ENCODE data around the gene MRTFA. TPM values are rescaled to one million over a fixed set of nuclear protein-coding genes. Genes with fewer than 3 reads are reported as not detected.

MRTFA gene
- total RNA-seq, 1 experiment from 2014 or later = 28.0 TPM

- TF ChIP-seq ZBTB33 (IDR thresholded peaks at IDR 0.05; ENCODE audit: extremely low read depth, insufficient replicate concordance, low read length) (no peak), EGR1 (IDR thresholded peaks at IDR 0.05; ENCODE audit: low read depth) (no peak), SRF (IDR thresholded peaks at IDR 0.05; ENCODE audit: low read depth) (no peak), FOSL1 (IDR thresholded peaks at IDR 0.05; ENCODE audit: low read depth) (no peak)
Observed at GRCh38 chr22:40479126-40479800, 157.3 kb downstream of the MRTFA start (continued).

- Histone ChIP-seq H3K79me2 (ENCODE audit: insufficient read depth, low read length) (no peaks in the 10 kb centered on the region; the same call in 1 of the 2 replicates), H3K9me3 (ENCODE audit: control insufficient read depth in 1 of 2, insufficient read depth in 1 of 2, low read depth in 1 of 2, low read length in 2 of 2) (no peaks in the 10 kb centered on the region), H3K4me3 (replicated peaks in 1 of 2; ENCODE audit: low read depth in 1 of 2, low read length in 2 of 2) (no peak overlapping the region), H2AFZ (ENCODE audit: low read depth, low read length, poor library complexity, severe bottlenecking) (no peak overlapping the region), H3K27me3 (ENCODE audit: insufficient read depth, low read length) (no peaks in the 10 kb centered on the region), H3K9me2 (ENCODE audit: insufficient read depth) (0 out of 2 replicates have a peak, but pooled peaks cover 2% of the 10 kb centered on the region), H3K27ac (ENCODE audit: low read depth, low read length) (no peak overlapping the region), H4K20me1 (ENCODE audit: insufficient read depth) (no peaks in the 10 kb centered on the region), H3K9ac (ENCODE audit: low read length) (no peak overlapping the region), H3K4me1 (ENCODE audit: control insufficient read depth in 1 of 2, insufficient read depth in 2 of 2, low read length in 2 of 2) (no peaks in the 10 kb centered on the region; a peak in 1 of 4 replicates), H3K4me2 (ENCODE audit: low read length) (no peak overlapping the region), H3K36me3 (ENCODE audit: control insufficient read depth in 1 of 2, insufficient read depth in 2 of 2, low read length in 2 of 2) (no peaks in the 10 kb centered on the region)
- BruUV-seq (replicated peaks) = no TSS peak
- ChIA-PET CTCF (interaction anchor here (1.3 to 1.4 kb wide), 2 partner anchors 10 to 34 kb away, joined by 3 to 4 read pairs; no protein-coding TSS in a partner anchor), POLR2A (no interaction called here), RAD21 (ENCODE audit: low non-redundant PET in 1 of 2, low total read pairs in 2 of 2, uncharacterized antibody in 2 of 2, unreplicated experiment in 2 of 2) (no interaction called here)
- intact Hi-C loops (cut with micrococcal nuclease) = no loop called here
- DNase-seq (ENCODE audit: low read depth, low spot score) (no peak), ATAC-seq (no peak)
- TF ChIP-seq POLR2AphosphoS5 (IDR thresholded peaks at IDR 0.05; ENCODE audit: low read depth, low read length) = no peak
- TF ChIP-seq CTCF (IDR thresholded peaks at IDR 0.05 in 2 of 3, conservative IDR thresholded peaks at IDR 0.05 in 1 of 3; ENCODE audit: borderline replicate concordance in 1 of 3, insufficient read depth in 1 of 3, low read depth in 2 of 3, low read length in 2 of 3) = no peak
- TF ChIP-seq SRF (IDR thresholded peaks at IDR 0.05; ENCODE audit: low read depth) = no peak
- no peak for TF ChIP-seq JUND (IDR thresholded peaks at IDR 0.05)
- no peak for TF ChIP-seq TCF7L2 (IDR thresholded peaks at IDR 0.05; ENCODE audit: borderline replicate concordance, extremely low read depth, insufficient read depth, insufficient read length)
Observed at GRCh38 chr22:40478338-40479125, 158.0 kb downstream of the MRTFA start.
